GM10266 (cell line): Measurements from ENCODE around the gene ARID5A.
A peak's percentile ranks its signal among the peaks of the same experiment; 100 is the strongest.
"Not testable (repeated sequence)": the region's sequence is repeated elsewhere in the genome, so short reads cannot be mapped to it uniquely, and the experiment has no call there.

Source experiments
- DNase-seq: peaks from one replicate; pipeline ENCODE4 v3.0.0; 2012; ENCODE audit errors: extremely low spot score
- CTCF ChIP-seq: IDR thresholded peaks from 2 replicates; pipeline ENCODE4 v1.5.1; 2012; ENCODE audit warnings: mild to moderate bottlenecking, low read depth; ENCODE audit not compliant: control insufficient read depth, insufficient read depth; ENCODE audit errors: missing control alignments

The ARID5A gene

DNA sequence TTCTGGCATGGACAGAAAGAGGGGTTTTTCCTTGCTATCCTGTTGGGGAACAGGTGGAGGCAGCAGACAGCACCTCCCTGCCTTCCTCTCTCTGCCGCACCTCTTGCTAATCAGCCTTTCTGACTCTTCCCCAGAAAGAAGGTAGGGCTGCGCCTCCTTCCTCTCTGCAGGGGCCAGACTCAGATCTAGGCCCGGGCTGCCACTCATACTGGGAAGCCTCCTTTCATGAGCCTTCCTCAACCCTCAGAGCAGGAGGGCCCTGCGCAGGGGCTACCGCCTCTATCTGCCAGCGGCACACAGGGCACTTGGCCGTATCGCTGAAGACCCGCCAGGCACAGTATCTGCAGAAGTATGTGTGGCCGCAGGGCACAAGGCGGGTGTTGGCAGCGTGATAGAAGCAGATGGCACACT lies 38.5 kb upstream of the ARID5A start:
- no peak for TF ChIP-seq CTCF
- no peak for DNase-seq

GRCh38 chr2:96498611-96499010 lies 37.9 kb upstream of the ARID5A start:
- not testable (repeated sequence) for DNase-seq

GRCh38 chr2:96499061-96499960 lies 37.2 kb upstream of the ARID5A start:
- DNase-seq = no peak
- no peak for TF ChIP-seq CTCF

GRCh38 chr2:96500385-96501066 lies 36.0 kb upstream of the ARID5A start:
- DNase-seq = no peak
- no peak for TF ChIP-seq CTCF

DNA sequence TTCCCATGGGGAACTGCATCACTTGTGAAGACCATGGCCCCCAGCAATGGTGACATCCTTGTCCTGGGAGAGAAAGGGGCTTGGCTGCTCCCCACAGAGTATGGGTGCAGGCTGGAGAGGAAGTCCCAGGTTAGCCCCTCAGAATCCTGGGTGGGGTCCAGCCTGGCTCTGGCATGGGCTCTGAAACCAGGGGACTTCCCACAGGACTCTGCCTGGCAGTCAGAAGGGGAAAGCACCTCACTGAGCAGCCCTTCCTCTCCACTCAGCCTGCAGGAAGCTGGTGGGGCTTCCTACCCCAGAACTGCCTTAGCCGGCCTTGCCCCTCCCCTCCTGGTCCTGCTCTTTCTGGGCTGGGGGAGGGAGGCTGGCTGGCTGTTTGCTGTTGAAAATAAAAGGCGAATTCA lies 35.1 kb upstream of the ARID5A start:
- DNase-seq = peak; percentile 67
- no peak for TF ChIP-seq CTCF

- TF ChIP-seq CTCF = no peak
- DNase-seq = no peak
These were observed 34.4 kb upstream of the ARID5A start for GRCh38 chr2:96501886-96502810.

DNA sequence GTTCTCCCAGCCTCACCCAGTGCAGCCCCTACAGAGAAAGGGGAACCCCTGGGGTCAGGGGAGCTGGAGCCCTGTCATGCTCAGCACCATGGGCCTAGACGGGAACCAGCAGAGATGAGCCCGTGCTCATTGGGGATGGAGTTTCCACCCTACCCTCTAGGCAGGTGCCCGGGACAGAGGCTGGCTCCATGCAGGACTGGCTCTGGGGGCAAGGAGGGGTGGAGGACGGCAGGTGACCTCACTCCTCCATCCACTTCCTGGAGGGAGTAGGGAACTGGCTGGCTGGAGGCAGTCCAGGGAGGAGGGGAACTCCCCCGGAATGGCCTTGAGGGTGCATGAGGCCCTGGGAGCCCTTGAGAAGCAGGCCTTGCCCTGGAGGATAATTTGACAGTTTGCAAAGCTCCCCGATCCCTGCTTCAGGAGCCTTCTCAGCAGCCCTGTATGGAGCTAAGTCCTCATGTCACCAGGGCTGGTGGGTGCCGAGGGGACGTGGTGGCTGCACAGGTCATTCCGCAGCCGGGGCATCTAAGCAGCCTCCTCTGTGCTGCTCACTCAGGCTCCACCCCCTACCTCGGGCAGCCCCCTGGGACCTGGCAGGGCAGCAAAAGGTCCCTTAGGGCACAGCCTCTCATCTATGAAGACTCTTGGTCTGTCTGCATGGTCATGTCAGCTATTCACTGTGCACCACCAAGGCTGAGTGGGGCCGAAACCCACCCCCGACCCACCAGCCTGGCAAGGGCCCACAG lies 33.5 kb upstream of the ARID5A start:
- TF ChIP-seq CTCF = no peak
- no peak for DNase-seq
